HCT116 (cell line): ENCODE results near the gene ABCC2. TPM values are rescaled to one million over a fixed set of nuclear protein-coding genes. Genes with fewer than 3 reads are reported as not detected.

ENCODE experiments used
- ATAC-seq: fragments of 200-7000 bp; cut with Tn5 transposase; 2 replicates; pipeline ENCODE4 v1.9.1; 2020; ENCODE audit warnings: mild to moderate bottlenecking, moderate library complexity
- BruUV-seq: library from RNA; stranded (reverse); fragments of 400-500 nt; replicated peaks from 2 replicates; lab custom pipeline; 2021; lab: Mats Ljungman, UMichigan
- CTCF ChIA-PET: fragments of 300-600 bp; sonication (Branson Sonifier 250); formaldehyde crosslinking; loops from one replicate; lab custom pipeline; 2021; ENCODE audit warnings: antibody characterized with exemption; lab: Charles Lee
- POLR2A ChIA-PET: fragments of 300-600, 350-600 bp; sonication (Branson Sonifier 250); formaldehyde crosslinking; loops from one replicate; lab custom pipeline; 2021; ENCODE audit warnings: antibody characterized with exemption; lab: Charles Lee
- RAD21 ChIA-PET, 2 experiments: fragments of 300-600 bp; sonication (Branson Sonifier 250); formaldehyde crosslinking; loops; one replicate each; lab custom pipeline; 2023; ENCODE audit warnings: low total read pairs in 2 of 2; ENCODE audit not compliant: uncharacterized antibody in 2 of 2, unreplicated experiment in 2 of 2, low non-redundant PET in 1 of 2; lab: Charles Lee
- DNase-seq: peaks from one replicate; pipeline ENCODE4 v3.0.0-alpha.2; 2010; ENCODE audit warnings: low read depth, low spot score
- H2AFZ ChIP-seq: fragments of 200-600 bp; shearing (Covaris generic), sonication (generic); 2 replicates; pipeline ENCODE4 v1.6.1; 2017; ENCODE audit warnings: low read depth, mixed run types, mixed read lengths, antibody characterized with exemption, low read length; ENCODE audit not compliant: poor library complexity, severe bottlenecking
- H3K27ac ChIP-seq: 2 replicates; pipeline ENCODE4 v1.5.1; 2012; ENCODE audit warnings: low read depth, low read length
- H3K27me3 ChIP-seq: fragments of 200-600 bp; sonication (generic); 2 replicates; pipeline ENCODE4 v1.6.1; 2016; ENCODE audit warnings: mixed run types, low read length, mixed read lengths; ENCODE audit not compliant: insufficient read depth
- H3K36me3 ChIP-seq, 2 experiments: fragments of 200-500 bp in 1 of 2; fragments of 200-600 bp in 1 of 2; sonication (Bioruptor generic) in 1 of 2; sonication (generic) in 1 of 2; 2 replicates each; pipeline versions ENCODE4 v1.5.1 to v1.6.1; 2014 to 2016; ENCODE audit warnings: low read length in 2 of 2, inconsistent platforms in 1 of 2, mixed read lengths in 1 of 2, mixed run types in 1 of 2; ENCODE audit not compliant: insufficient read depth in 2 of 2, control insufficient read depth in 1 of 2
- H3K4me1 ChIP-seq, 2 experiments: fragments of 200-600 bp in 1 of 2; sonication (generic) in 1 of 2; 2 replicates each; pipeline versions ENCODE4 v1.5.1 to v1.6.1; 2012 to 2017; ENCODE audit warnings: low read length in 2 of 2, inconsistent platforms in 1 of 2, mild to moderate bottlenecking in 1 of 2, mixed read lengths in 1 of 2, mixed run types in 1 of 2, moderate library complexity in 1 of 2; ENCODE audit not compliant: insufficient read depth in 2 of 2, control insufficient read depth in 1 of 2
- H3K4me2 ChIP-seq: fragments of 200-600 bp; sonication (generic); 2 replicates; pipeline ENCODE4 v1.6.1; 2017; ENCODE audit warnings: mixed run types, low read length, mixed read lengths
- H3K4me3 ChIP-seq, 2 experiments: fragments of 200-600 bp in 1 of 2; sonication (generic) in 1 of 2; replicated peaks in 1 of 2; 2 replicates each; pipeline ENCODE4 v1.5.1; 2011 to 2016; ENCODE audit warnings: low read length in 2 of 2, control low read depth in 1 of 2, low read depth in 1 of 2, mild to moderate bottlenecking in 1 of 2, mixed read lengths in 1 of 2, mixed run types in 1 of 2
- H3K79me2 ChIP-seq: fragments of 200-600 bp; sonication (generic); 2 replicates; pipeline ENCODE4 v1.6.1; 2017; ENCODE audit warnings: mild to moderate bottlenecking, mixed run types, low read length, moderate library complexity, mixed read lengths; ENCODE audit not compliant: insufficient read depth
- H3K9ac ChIP-seq: fragments of 200-600 bp; sonication (generic); 2 replicates; pipeline ENCODE4 v1.6.1; 2016; ENCODE audit warnings: low read length, mixed read lengths
- H3K9me2 ChIP-seq: fragments of 200-600 bp; sonication (generic), shearing (Covaris generic); 2 replicates; pipeline ENCODE4 v1.6.1; 2017; ENCODE audit warnings: mixed run types, mild to moderate bottlenecking, moderate library complexity; ENCODE audit not compliant: insufficient read depth
- H3K9me3 ChIP-seq, 2 experiments: fragments of 200-500 bp in 1 of 2; fragments of 200-600 bp in 1 of 2; sonication (Bioruptor generic) in 1 of 2; sonication (generic) in 1 of 2; 2 replicates each; pipeline ENCODE4 v1.6.1; 2014 to 2017; ENCODE audit warnings: low read length in 2 of 2, mixed read lengths in 2 of 2, inconsistent platforms in 1 of 2, low read depth in 1 of 2, mild to moderate bottlenecking in 1 of 2, mixed run types in 1 of 2, moderate library complexity in 1 of 2; ENCODE audit not compliant: control insufficient read depth in 1 of 2, insufficient read depth in 1 of 2
- H4K20me1 ChIP-seq: fragments of 200-600 bp; sonication (generic), shearing (Covaris generic); 2 replicates; pipeline ENCODE4 v1.6.1; 2017; ENCODE audit warnings: mixed run types, mild to moderate bottlenecking, moderate library complexity; ENCODE audit not compliant: insufficient read depth
- CTCF ChIP-seq, 3 experiments: fragments of 200-600 bp in 1 of 3; sonication (generic) in 1 of 3; IDR thresholded peaks in 2 of 3; conservative IDR thresholded peaks in 1 of 3; 2 replicates each; pipeline ENCODE4 v1.5.1; 2012 to 2017; ENCODE audit warnings: low read depth in 2 of 3, low read length in 2 of 3, antibody characterized with exemption in 1 of 3, borderline replicate concordance in 1 of 3, control low read depth in 1 of 3, mild to moderate bottlenecking in 1 of 3, mixed read lengths in 1 of 3, mixed run types in 1 of 3, moderate library complexity in 1 of 3; ENCODE audit not compliant: insufficient read depth in 1 of 3
- EZH2 ChIP-seq: fragments of 200-600 bp; sonication (generic); IDR thresholded peaks from 2 replicates; pipeline ENCODE4 v1.6.1; 2017; ENCODE audit warnings: antibody characterized with exemption, mixed run types
- EZH2phosphoT487 ChIP-seq: fragments of 200-600 bp; IDR thresholded peaks from 2 replicates; pipeline ENCODE4 v1.6.1; 2018; ENCODE audit warnings: antibody characterized with exemption, borderline replicate concordance
- JUND ChIP-seq: IDR thresholded peaks from 2 replicates; pipeline ENCODE4 v1.6.1; 2012
- MAX ChIP-seq: IDR thresholded peaks from 2 replicates; pipeline ENCODE4 v1.6.1; 2012
- POLR2AphosphoS5 ChIP-seq: IDR thresholded peaks from 2 replicates; pipeline ENCODE4 v1.6.1; 2011; ENCODE audit warnings: mild to moderate bottlenecking, low read depth, low read length, moderate library complexity
- RAD21 ChIP-seq: IDR thresholded peaks from 2 replicates; pipeline ENCODE4 v1.6.1; 2012; ENCODE audit warnings: low read depth, mild to moderate bottlenecking
- YY1 ChIP-seq: IDR thresholded peaks from 2 replicates; pipeline ENCODE4 v1.6.1; 2011; ENCODE audit warnings: low read length, low read depth, moderate library complexity, mild to moderate bottlenecking; ENCODE audit not compliant: insufficient replicate concordance; ENCODE audit errors: extremely low read depth
- ZBTB33 ChIP-seq: IDR thresholded peaks from 2 replicates; pipeline ENCODE4 v1.6.1; 2011; ENCODE audit warnings: mild to moderate bottlenecking, low read length, moderate library complexity; ENCODE audit not compliant: insufficient replicate concordance; ENCODE audit errors: extremely low read depth
- ZNF274 ChIP-seq: fragments of 200-500 bp; sonication (Bioruptor generic); IDR thresholded peaks from 2 replicates; pipeline ENCODE4 v1.6.1; 2014; ENCODE audit warnings: mild to moderate bottlenecking, low read depth, low read length, inconsistent platforms
- intact Hi-C: fragments of 100-400 bp; cut with micrococcal nuclease; formaldehyde crosslinking; loops from 2 replicates; pipeline ENCODE4 v1.10.0; 2022
- total RNA-seq: library from RNA; stranded (reverse); gene quantifications from one replicate; pipeline ENCODE4 v1.2.1, GENCODE V29; 2021; ENCODE audit not compliant: unreplicated experiment

Gene ABCC2
- total RNA-seq, 1 experiment from 2014 or later = 88.2 TPM

GRCh38 chr10:99769706-99770105 lies 12.7 kb upstream of the ABCC2 start:
- ChIA-PET POLR2A (interaction anchor here (2.4 kb wide), 1 partner anchor 8 kb away, joined by 9 read pairs; no protein-coding TSS in a partner anchor), CTCF (no interaction called here)
- no peaks in the 10 kb centered on the region for H3K36me3 ChIP-seq
- no peak for DNase-seq
- no peak overlapping the region for H3K4me2 ChIP-seq
- no TSS peak for BruUV-seq
- H3K27ac ChIP-seq = no peak overlapping the region
- H3K4me1 ChIP-seq = peaks cover 16 to 38% of the 10 kb centered on the region in 2 experiments
- intact Hi-C loops = no loop called here
- H3K9ac ChIP-seq = no peak overlapping the region
- H4K20me1 ChIP-seq = no peaks in the 10 kb centered on the region
- H3K9me2 ChIP-seq = no peaks in the 10 kb centered on the region
- no peaks in the 10 kb centered on the region for H3K27me3 ChIP-seq
- no peak for TF ChIP-seq EZH2phosphoT487
- TF ChIP-seq RAD21 = no peak
- no peak for TF ChIP-seq EZH2
- no peak for TF ChIP-seq POLR2AphosphoS5
- TF ChIP-seq ZBTB33 = no peak
- TF ChIP-seq YY1 = no peak
- TF ChIP-seq JUND = no peak
- TF ChIP-seq CTCF (IDR thresholded peaks at IDR 0.05 in 2 of 3, conservative IDR thresholded peaks at IDR 0.05 in 1 of 3; ENCODE audit: borderline replicate concordance in 1 of 3, insufficient read depth in 1 of 3, low read depth in 2 of 3, low read length in 2 of 3) = no peak
- TF ChIP-seq MAX = no peak
- TF ChIP-seq ZNF274 = no peak
- TF ChIP-seq, all 23 proteins: peak for 0
- Histone ChIP-seq H2AFZ (no peak overlapping the region), H3K4me3 (no peak overlapping the region), H3K9me3 (no peaks in the 10 kb centered on the region), H3K79me2 (no peaks in the 10 kb centered on the region)
- no peak for ATAC-seq
- RAD21 ChIA-PET = no interaction called here
